Testis (tissue), 3 donors: ENCODE results near the gene IMMP2L. TPM values are rescaled to one million over a fixed set of nuclear protein-coding genes. Genes with fewer than 3 reads are reported as not detected.

Experiments used
- DNase-seq: peaks from one replicate; pipeline ENCODE4 v3.0.0-alpha.2; 2019
- H3K27ac ChIP-seq, 2 donors: fragments of 200-600 bp; sonication (generic); one replicate each; pipeline ENCODE4 v1.5.1; 2019
- H3K27me3 ChIP-seq: fragments of 200-600 bp; sonication (generic); one replicate; pipeline ENCODE4 v1.5.1; 2019
- H3K36me3 ChIP-seq: fragments of 200-600 bp; sonication (generic); one replicate; pipeline ENCODE4 v1.5.1; 2017; ENCODE audit warnings: low read depth; ENCODE audit errors: missing control alignments
- H3K4me1 ChIP-seq: fragments of 200-600 bp; sonication (generic); one replicate; pipeline ENCODE4 v1.5.1; 2019
- H3K4me3 ChIP-seq, 2 donors: fragments of 200-600 bp; sonication (generic); one replicate each; pipeline ENCODE4 v1.5.1; 2017 to 2019
- H3K9me3 ChIP-seq: fragments of 200-600 bp; sonication (generic); one replicate; pipeline ENCODE4 v1.5.1; 2017
- CTCF ChIP-seq, 3 experiments: fragments of 450-650 bp in 2 of 3; fragments of 200-600 bp in 1 of 3; sonication (generic) in 1 of 3; IDR thresholded peaks; one replicate each; pipeline ENCODE4 v1.5.1; 2016 to 2019; ENCODE audit warnings: antibody characterized with exemption in 3 of 3, mild to moderate bottlenecking in 2 of 3, moderate library complexity in 1 of 3
- POLR2A ChIP-seq: fragments of 450-650 bp; IDR thresholded peaks from one replicate; pipeline ENCODE4 v1.6.1; 2017; ENCODE audit warnings: antibody characterized with exemption, mild to moderate bottlenecking, moderate library complexity
- WGBS, 2 donors: methylation state at CpG; one replicate each; pipeline ENCODE4 v1.1.5; 2018; 5-methylcytosine and 5-hydroxymethylcytosine counted together
- intact Hi-C: fragments of 100-400 bp; cut with DNase I; formaldehyde crosslinking; loops from one replicate; pipeline ENCODE4 v1.15.1; 2023; ENCODE audit warnings: low total_unique reads
- polyA plus RNA-seq: library from polyadenylated mRNA; stranded (reverse); fragments of 350-450 nt; fragmentation: Illumina TruSeq; extraction: RNeasy Lipid Tissue Mini Kit (QIAGEN cat#74804); gene quantifications from one replicate; pipeline ENCODE4 v1.2.3, GENCODE V29; 2014; ENCODE audit warnings: low read depth, low replicate concordance; ENCODE audit not compliant: insufficient read depth
- total RNA-seq, 2 donors: library from RNA; depleted of rRNA; stranded (reverse); fragments of >200 nt; gene quantifications; one replicate each; pipeline ENCODE4 v1.2.3, GENCODE V29; 2016

IMMP2L gene
- total and polyA plus RNA-seq, 3 donors from 2014 or later, result 10.7 to 12.4 (median 11.2) TPM

- Histone ChIP-seq H3K4me3 (no peak overlapping the region), H3K9me3 (no peaks in the 10 kb centered on the region), H3K36me3 (no peaks in the 10 kb centered on the region), H3K27ac (no peak overlapping the region), H3K27me3 (no peaks in the 10 kb centered on the region), H3K4me1 (no peaks in the 10 kb centered on the region)
- no peak for TF ChIP-seq CTCF (IDR thresholded peaks at IDR 0.05)
- no peak for TF ChIP-seq POLR2A
- DNase-seq, result no peak
- intact Hi-C loops, result no loop called here
- WGBS, 2 donors, result 94 to 96% methylated on average over 2 of the region's 2 CpGs
These were observed 699.0 kb downstream of the IMMP2L start for GRCh38 chr7:110863258-110863657.

- no peak for TF ChIP-seq POLR2A
- no peak for TF ChIP-seq CTCF (IDR thresholded peaks at IDR 0.05)
- Histone ChIP-seq H3K27me3 (no peaks in the 10 kb centered on the region), H3K36me3 (no peaks in the 10 kb centered on the region), H3K27ac (no peak overlapping the region), H3K4me3 (no peak overlapping the region), H3K9me3 (no peaks in the 10 kb centered on the region), H3K4me1 (no peaks in the 10 kb centered on the region)
- WGBS, 2 donors, result 95 to 96% methylated on average over 4 of the region's 4 CpGs
- intact Hi-C loops, result no loop called here
- DNase-seq, result no peak
These were observed 701.1 kb downstream of the IMMP2L start for GRCh38 chr7:110861163-110861562.

- no peak for TF ChIP-seq CTCF (IDR thresholded peaks at IDR 0.05)
- TF ChIP-seq POLR2A, result no peak
- no peaks in the 10 kb centered on the region for H3K9me3 ChIP-seq
- intact Hi-C loops, result no loop called here
- H3K27ac ChIP-seq, result no peak overlapping the region
- H3K36me3 ChIP-seq, result no peaks in the 10 kb centered on the region
- DNase-seq, result no peak
- no peak overlapping the region for H3K4me3 ChIP-seq
- no peaks in the 10 kb centered on the region for H3K4me1 ChIP-seq
- no peaks in the 10 kb centered on the region for H3K27me3 ChIP-seq
These were observed 705.2 kb downstream of the IMMP2L start for GRCh38 chr7:110857106-110857505.

- no peaks in the 10 kb centered on the region for H3K27me3 ChIP-seq
- H3K9me3 ChIP-seq, result no peaks in the 10 kb centered on the region
- TF ChIP-seq CTCF (IDR thresholded peaks at IDR 0.05) (no peak), POLR2A (no peak)
- no peak overlapping the region for H3K27ac ChIP-seq
- no peak for DNase-seq
- no peak overlapping the region for H3K4me3 ChIP-seq
- no peaks in the 10 kb centered on the region for H3K36me3 ChIP-seq
- 61 to 65% methylated on average over 3 of the region's 3 CpGs for WGBS, 2 donors
- intact Hi-C loops, result no loop called here
- H3K4me1 ChIP-seq, result no peaks in the 10 kb centered on the region
These were observed 705.6 kb downstream of the IMMP2L start for GRCh38 chr7:110856704-110857103.

- H3K27ac ChIP-seq, result no peak overlapping the region
- no peak overlapping the region for H3K4me3 ChIP-seq
- TF ChIP-seq POLR2A, result no peak
- no peak for TF ChIP-seq CTCF (IDR thresholded peaks at IDR 0.05)
- no peaks in the 10 kb centered on the region for H3K9me3 ChIP-seq
- 83 to 94% methylated on average over 2 of the region's 2 CpGs for WGBS, 2 donors
- H3K36me3 ChIP-seq, result no peaks in the 10 kb centered on the region
- intact Hi-C loops, result no loop called here
- H3K4me1 ChIP-seq, result no peaks in the 10 kb centered on the region
- no peaks in the 10 kb centered on the region for H3K27me3 ChIP-seq
- DNase-seq, result no peak
These were observed 707.6 kb downstream of the IMMP2L start for GRCh38 chr7:110854651-110855050.
